T-cell (primary cell): ENCODE measurements around the gene RAB4A. TPM values are rescaled to one million over a fixed set of nuclear protein-coding genes. Genes with fewer than 3 reads are reported as not detected.

Source experiments
- ATAC-seq, 4 experiments: fragments of 200-7000 bp in 3 of 4; fragments of 150-1000 bp in 1 of 4; cut with Tn5 transposase; replicated peaks in 1 of 4; 1 replicate in 3 of 4; 2 replicates in 1 of 4; pipeline ENCODE4 v1.10.0; 2021; ENCODE audit warnings: moderate library complexity in 3 of 4, mild to moderate bottlenecking in 2 of 4, moderate number of reproducible peaks in 1 of 4
- CTCF ChIA-PET, 2 donors: fragments of 300-600 bp; sonication (Branson Sonifier 250); formaldehyde crosslinking; loops; one replicate each; lab custom pipeline; 2022; ENCODE audit warnings: antibody characterized with exemption in 2 of 2; lab: Charles Lee
- POLR2A ChIA-PET, 2 donors: fragments of 300-600 bp; sonication (Branson Sonifier 250); formaldehyde crosslinking; loops; one replicate each; lab custom pipeline; 2022; ENCODE audit warnings: antibody characterized with exemption in 2 of 2; lab: Charles Lee
- DNase-seq, 35 experiments: peaks; one replicate each; pipeline versions ENCODE4 v3.0.0 to v3.0.0-alpha.2; 2013 to 2023
- H3K27ac ChIP-seq: one replicate; pipeline ENCODE4 v1.5.1; 2013; ENCODE audit warnings: low read length
- H3K27me3 ChIP-seq, 2 experiments: replicated peaks in 1 of 2; 1 replicate in 1 of 2; 2 replicates in 1 of 2; pipeline versions ENCODE4 v1.6.1 to v1.7.0; 2013; ENCODE audit warnings: low read length in 1 of 2, mixed read lengths in 1 of 2; ENCODE audit not compliant: control insufficient read depth in 2 of 2, insufficient read depth in 2 of 2; ENCODE audit errors: extremely low read depth in 1 of 2
- H3K36me3 ChIP-seq, 2 donors: 1 replicate in 1 of 2; 2 replicates in 1 of 2; pipeline versions ENCODE4 v1.6.1 to v1.7.0; 2013; ENCODE audit warnings: low read length in 1 of 2; ENCODE audit not compliant: control insufficient read depth in 2 of 2, insufficient read depth in 1 of 2; ENCODE audit errors: extremely low read depth in 1 of 2
- H3K4me1 ChIP-seq, 2 experiments: 1 replicate in 1 of 2; 2 replicates in 1 of 2; pipeline versions ENCODE4 v1.6.1 to v1.7.0; 2013; ENCODE audit warnings: low read length in 2 of 2, mixed read lengths in 1 of 2; ENCODE audit not compliant: insufficient read depth in 2 of 2, control insufficient read depth in 1 of 2; ENCODE audit errors: extremely low read depth in 1 of 2
- H3K4me3 ChIP-seq, 2 donors: 1 replicate in 1 of 2; 2 replicates in 1 of 2; pipeline versions ENCODE4 v1.5.1 to v1.7.0; 2013; ENCODE audit warnings: mild to moderate bottlenecking in 2 of 2, low read length in 1 of 2, moderate library complexity in 1 of 2; ENCODE audit not compliant: control insufficient read depth in 1 of 2; ENCODE audit errors: extremely low read depth in 1 of 2
- H3K9me3 ChIP-seq: 2 replicates; pipeline ENCODE4 v1.7.0; 2013
- H3K27ac Mint-ChIP-seq, 2 donors: one replicate each; pipeline ENCODE4 v1.8.0; 2020 to 2021; ENCODE audit warnings: mild to moderate bottlenecking in 2 of 2, mixed read lengths in 2 of 2
- H3K27me3 Mint-ChIP-seq, 2 donors: one replicate each; pipeline ENCODE4 v1.8.0; 2021 to 2022; ENCODE audit warnings: mixed read lengths in 2 of 2
- H3K36me3 Mint-ChIP-seq: one replicate; pipeline ENCODE4 v1.8.0; 2021; ENCODE audit warnings: mixed read lengths
- H3K4me1 Mint-ChIP-seq, 3 donors: one replicate each; pipeline ENCODE4 v1.8.0; 2020 to 2022; ENCODE audit warnings: mixed read lengths in 3 of 3, mild to moderate bottlenecking in 1 of 3
- H3K4me3 Mint-ChIP-seq, 3 donors: one replicate each; pipeline ENCODE4 v1.8.0; 2020 to 2022; ENCODE audit warnings: mild to moderate bottlenecking in 3 of 3, mixed read lengths in 3 of 3, moderate library complexity in 3 of 3
- H3K9me3 Mint-ChIP-seq, 3 donors: one replicate each; pipeline ENCODE4 v1.8.0; 2020 to 2022; ENCODE audit warnings: mixed read lengths in 3 of 3
- WGBS: methylation state at CpG from one replicate; pipeline ENCODE4 v1.1.5; 2013; ENCODE audit warnings: missing lambda C conversion rate; ENCODE audit not compliant: insufficient coverage; 5-methylcytosine and 5-hydroxymethylcytosine counted together
- total RNA-seq, 35 experiments: library from RNA in 6 of 35; stranded (reverse) in 6 of 35; fragments of 120-200 nt in 1 of 35; gene quantifications; one replicate each; pipeline versions ENCODE4 v1.2.1 to v1.2.4 and lab custom pipeline; 2013 to 2026

Gene RAB4A
- total RNA-seq (10 to 100 TPM; 25.4 to 52.1 (median 44.6) TPM), total RNA-seq (lab: John Stamatoyannopoulos, UW) (16.7 to 33.9 (median 25.0) reads per million in 29 experiments)
- total RNA-seq (2013), result 24.7 TPM

- Mint-ChIP-seq H3K9me3 (peaks cover 2 to 8% (median 3%) of the 10 kb centered on the region in 3 donors), H3K4me1 (peaks cover 33 to 40% (median 34%) of the 10 kb centered on the region in 3 donors), H3K27me3 (no peaks in the 10 kb centered on the region), H3K27ac (peak within 1 kb of the TSS; percentile 77 to 89), H3K36me3 (peaks cover under 1% of the 10 kb centered on the region), H3K4me3 (peak within 1 kb of the TSS; percentile 84 to 93 (median 90))
- ChIA-PET CTCF (interaction anchor here in 1 of 2 donors (0.6 to 1.0 kb wide), 2 partner anchors 12 to 14 kb away, joined by 4 to 5 read pairs; no protein-coding TSS in a partner anchor), POLR2A (no interaction called here)
- ATAC-seq (peak; percentile 86 to 89 (median 88)), DNase-seq (peak; percentile 37 to 88 (median 60))
- Histone ChIP-seq H3K36me3 (no peaks in the 10 kb centered on the region), H3K27me3 (no peaks in the 10 kb centered on the region), H3K4me3 (peak within 1 kb of the TSS; percentile 65 to 78), H3K27ac (no peak within 1 kb of the TSS), H3K9me3 (no peaks in the 10 kb centered on the region), H3K4me1 (peaks cover 13 to 22% of the 10 kb centered on the region in 2 experiments)
- 16% methylated on average over 93 of the region's 95 CpGs for WGBS
Observed at GRCh38 chr1:229270547-229271447, at the start of gene RAB4A. Gene RAB4A, plus strand, starts transcription at chr1:229271111. Its CDS starts 229 bp downstream, at chr1:229271340.

- POLR2A ChIA-PET, result interaction anchor here (0.5 to 0.6 kb wide), 3 partner anchors 20 to 313 kb away, joined by 3 read pairs; no protein-coding TSS in a partner anchor
- CTCF ChIA-PET, result interaction anchor here (0.6 kb wide), 2 partner anchors 17 to 530 kb away, joined by 3 read pairs; no protein-coding TSS in a partner anchor
- Histone ChIP-seq H3K9me3 (no peaks in the 10 kb centered on the region), H3K27ac (no peak overlapping the region), H3K4me1 (peaks cover 3 to 4% of the 10 kb centered on the region in 2 experiments), H3K4me3 (no peak overlapping the region), H3K36me3 (no peaks in the 10 kb centered on the region), H3K27me3 (no peaks in the 10 kb centered on the region)
- Mint-ChIP-seq H3K9me3 (no peaks in the 10 kb centered on the region), H3K4me3 (no peak overlapping the region), H3K36me3 (no peaks in the 10 kb centered on the region), H3K27me3 (no peaks in the 10 kb centered on the region), H3K27ac (no peak overlapping the region), H3K4me1 (no peaks in the 10 kb centered on the region)
- DNase-seq, result no peak
- WGBS, result 100% methylated on average over 2 of the region's 3 CpGs
- ATAC-seq, result no peak
Observed at GRCh38 chr1:229222081-229222480, 48.8 kb upstream of the RAB4A start.

DNA sequence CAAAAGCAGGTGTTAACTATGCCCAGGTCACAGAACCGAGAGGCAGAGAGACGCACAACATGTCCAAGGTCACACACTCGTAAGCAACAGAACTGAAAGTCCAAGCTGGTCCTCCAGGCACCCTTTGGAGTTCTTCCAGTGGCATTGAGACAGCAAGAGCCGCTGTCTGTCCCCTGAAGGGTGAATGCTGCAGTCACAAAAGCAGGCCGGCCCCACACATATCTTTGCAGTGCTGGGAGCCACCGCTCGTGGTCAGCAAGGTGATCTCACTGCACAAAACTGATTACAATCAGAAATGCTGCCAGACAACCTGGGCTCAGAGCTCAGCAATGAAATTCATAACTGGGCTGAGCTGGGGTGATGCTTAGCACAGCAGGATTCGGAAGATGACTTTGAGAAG lies 47.4 kb upstream of the RAB4A start:
- no peak for ATAC-seq
- ChIA-PET POLR2A (no interaction called here), CTCF (interaction anchor here (1.1 kb wide), 2 partner anchors 33 to 529 kb away, joined by 3 to 6 read pairs; no protein-coding TSS in a partner anchor)
- no peak overlapping the region for H3K27ac ChIP-seq
- H3K4me3 ChIP-seq, result no peak overlapping the region
- DNase-seq, result no peak
- H3K4me1 ChIP-seq, result peaks cover 6 to 10% of the 10 kb centered on the region in 2 experiments
- WGBS, result 85% methylated on average over 6 of the region's 8 CpGs
- Mint-ChIP-seq H3K27me3 (peaks cover 0 to 2% of the 10 kb centered on the region in 2 donors), H3K27ac (no peak overlapping the region), H3K9me3 (no peaks in the 10 kb centered on the region), H3K4me1 (peaks cover 6 to 8% (median 6%) of the 10 kb centered on the region in 3 donors), H3K36me3 (no peaks in the 10 kb centered on the region), H3K4me3 (no peak overlapping the region)
- H3K27me3 ChIP-seq, result no peaks in the 10 kb centered on the region
- no peaks in the 10 kb centered on the region for H3K36me3 ChIP-seq
- H3K9me3 ChIP-seq, result no peaks in the 10 kb centered on the region

- Mint-ChIP-seq H3K4me1 (peaks cover 6 to 10% (median 9%) of the 10 kb centered on the region in 3 donors), H3K27me3 (peaks cover 0 to 2% of the 10 kb centered on the region in 2 donors), H3K27ac (no peak overlapping the region), H3K36me3 (no peaks in the 10 kb centered on the region), H3K4me3 (no peak overlapping the region), H3K9me3 (no peaks in the 10 kb centered on the region)
- Histone ChIP-seq H3K27ac (no peak overlapping the region), H3K4me1 (peaks cover 7 to 12% of the 10 kb centered on the region in 2 experiments), H3K27me3 (no peaks in the 10 kb centered on the region), H3K4me3 (no peak overlapping the region), H3K9me3 (no peaks in the 10 kb centered on the region), H3K36me3 (no peaks in the 10 kb centered on the region)
- DNase-seq (no peak), ATAC-seq (no peak)
- ChIA-PET POLR2A (no interaction called here), CTCF (no interaction called here)
- WGBS, result 100% methylated on average over 1 of the region's 2 CpGs
Observed at GRCh38 chr1:229224308-229224707, 46.6 kb upstream of the RAB4A start.

DNA sequence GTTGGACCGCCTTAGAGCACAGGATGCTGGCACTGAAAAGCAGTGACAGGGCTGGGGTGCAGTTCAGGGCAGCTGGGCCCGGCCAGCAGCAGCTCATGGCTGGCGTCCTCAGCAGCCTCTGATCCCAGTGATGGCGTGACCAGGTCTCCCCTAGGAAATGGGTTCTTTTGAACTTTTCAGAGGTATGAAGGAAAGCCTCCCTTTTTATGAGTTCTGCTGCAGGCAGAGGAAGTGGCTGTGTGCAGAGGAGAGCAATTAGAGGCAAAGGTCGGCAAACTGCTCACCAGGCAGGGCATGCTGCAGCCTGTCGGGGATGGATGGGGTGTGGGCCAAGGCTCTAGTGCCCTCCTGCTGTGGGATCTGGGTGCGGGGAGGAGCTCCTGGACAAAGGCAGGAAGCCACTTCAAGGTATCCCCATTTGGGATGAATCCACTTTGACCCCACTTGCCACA lies 45.6 kb upstream of the RAB4A start:
- no peak overlapping the region for H3K4me3 ChIP-seq
- Mint-ChIP-seq H3K27ac (no peak overlapping the region), H3K36me3 (no peaks in the 10 kb centered on the region), H3K4me3 (no peak overlapping the region), H3K9me3 (no peaks in the 10 kb centered on the region), H3K27me3 (peaks cover 0 to 8% of the 10 kb centered on the region in 2 donors), H3K4me1 (peaks cover 13 to 18% (median 15%) of the 10 kb centered on the region in 3 donors)
- ATAC-seq (no peak), DNase-seq (no peak)
- H3K9me3 ChIP-seq, result no peaks in the 10 kb centered on the region
- H3K4me1 ChIP-seq, result peaks cover 12 to 22% of the 10 kb centered on the region in 2 experiments
- no peak overlapping the region for H3K27ac ChIP-seq
- H3K36me3 ChIP-seq, result no peaks in the 10 kb centered on the region
- ChIA-PET CTCF (interaction anchor here in 1 of 2 donors (0.7 to 4.5 kb wide), 3 partner anchors 15 to 534 kb away, joined by 6 to 29 read pairs (median 8); no protein-coding TSS in a partner anchor), POLR2A (no interaction called here)
- peaks cover 0 to 4% of the 10 kb centered on the region in 2 experiments for H3K27me3 ChIP-seq
- 75% methylated on average over 6 of the region's 7 CpGs for WGBS

- Histone ChIP-seq H3K36me3 (no peaks in the 10 kb centered on the region), H3K27ac (no peak overlapping the region), H3K27me3 (peaks cover 0 to 7% of the 10 kb centered on the region in 2 experiments), H3K4me1 (peaks cover 12 to 22% of the 10 kb centered on the region in 2 experiments), H3K9me3 (no peaks in the 10 kb centered on the region), H3K4me3 (no peak overlapping the region)
- 100% methylated on average over 1 of the region's 4 CpGs for WGBS
- ChIA-PET POLR2A (no interaction called here), CTCF (interaction anchor here (0.6 to 4.5 kb wide), 16 partner anchors 8 to 579 kb away, joined by 3 to 44 read pairs (median 4); partner anchors contain the start of gene RHOU (in 2 of the 2))
- H3K4me1 Mint-ChIP-seq, result peaks cover 18 to 27% (median 20%) of the 10 kb centered on the region in 3 donors
- H3K4me3 Mint-ChIP-seq, result no peak overlapping the region
- H3K9me3 Mint-ChIP-seq, result no peaks in the 10 kb centered on the region
- H3K36me3 Mint-ChIP-seq, result no peaks in the 10 kb centered on the region
- ATAC-seq, result no peak
- H3K27ac Mint-ChIP-seq, result no peak overlapping the region
- no peak for DNase-seq
- peaks cover 0 to 11% of the 10 kb centered on the region in 2 donors for H3K27me3 Mint-ChIP-seq
Observed at GRCh38 chr1:229226796-229227195, 44.1 kb upstream of the RAB4A start.
